ENCODE data around the gene TRIM9.
A peak's percentile ranks its signal among the peaks of the same experiment; 100 is the strongest.

Gene TRIM9

GRCh38 chr14:51071857-51072256 is 23.0 kb downstream of the TRIM9 start:
- ATAC-seq, result no peak

GRCh38 chr14:51070726-51071125 is 24.2 kb downstream of the TRIM9 start:
- ATAC-seq, result no peak

More at GRCh38 chr14:51071857-51072256, 23.0 kb downstream of the TRIM9 start:
- TF ChIP-seq ZFP30 (CRISPR knock-in tag; IDR thresholded peaks at IDR 0.05), result no peak
- TF ChIP-seq ISL1 (CRISPR knock-in tag; IDR thresholded peaks at IDR 0.05), result no peak
- no peak for TF ChIP-seq ZNF70 (CRISPR knock-in tag; IDR thresholded peaks at IDR 0.05)
- no peak for TF ChIP-seq TOX (CRISPR knock-in tag; IDR thresholded peaks at IDR 0.05; ENCODE audit: borderline replicate concordance)
- no peak for TF ChIP-seq GLIS3 (CRISPR knock-in tag; IDR thresholded peaks at IDR 0.05)
- no peak for TF ChIP-seq CSDC2 (CRISPR knock-in tag; IDR thresholded peaks at IDR 0.05)
- TF ChIP-seq ZC3H10 (CRISPR knock-in tag; IDR thresholded peaks at IDR 0.05), result no peak
- no peak for TF ChIP-seq ESRRG (CRISPR knock-in tag; IDR thresholded peaks at IDR 0.05)
- TF ChIP-seq CREB5 (CRISPR knock-in tag; IDR thresholded peaks at IDR 0.05; ENCODE audit: low read depth), result no peak
- TF ChIP-seq ZNF565 (CRISPR knock-in tag; conservative IDR thresholded peaks at IDR 0.05; ENCODE audit: low read depth), result no peak
- no peak for TF ChIP-seq POU6F1 (CRISPR knock-in tag; IDR thresholded peaks at IDR 0.05; ENCODE audit: borderline replicate concordance, low read depth)
- no peak for TF ChIP-seq PPARA (CRISPR knock-in tag; IDR thresholded peaks at IDR 0.05; ENCODE audit: borderline replicate concordance)
- TF ChIP-seq ARNTL (CRISPR knock-in tag; IDR thresholded peaks at IDR 0.05; ENCODE audit: borderline replicate concordance, low read depth), result no peak
- TF ChIP-seq TCF4 (CRISPR knock-in tag; IDR thresholded peaks at IDR 0.05; ENCODE audit: borderline replicate concordance), result no peak
- TF ChIP-seq OSR1 (CRISPR knock-in tag; IDR thresholded peaks at IDR 0.05), result no peak
- no peak for TF ChIP-seq CSRNP3 (CRISPR knock-in tag; IDR thresholded peaks at IDR 0.05)
- TF ChIP-seq PATZ1 (CRISPR knock-in tag; IDR thresholded peaks at IDR 0.05; ENCODE audit: borderline replicate concordance), result no peak
- no peak for TF ChIP-seq ZFP3 (CRISPR knock-in tag; IDR thresholded peaks at IDR 0.05)

GRCh38 chr14:51069055-51069454 is 25.9 kb downstream of the TRIM9 start:
- TF ChIP-seq ARNTL (CRISPR knock-in tag; IDR thresholded peaks at IDR 0.05; ENCODE audit: borderline replicate concordance, low read depth) (no peak), TCF4 (CRISPR knock-in tag; IDR thresholded peaks at IDR 0.05; ENCODE audit: borderline replicate concordance) (no peak), ZNF565 (CRISPR knock-in tag; conservative IDR thresholded peaks at IDR 0.05; ENCODE audit: low read depth) (no peak), RARB (CRISPR knock-in tag; IDR thresholded peaks at IDR 0.05) (no peak), PPARA (CRISPR knock-in tag; IDR thresholded peaks at IDR 0.05; ENCODE audit: borderline replicate concordance) (no peak), OSR1 (CRISPR knock-in tag; IDR thresholded peaks at IDR 0.05) (no peak), ESRRG (CRISPR knock-in tag; IDR thresholded peaks at IDR 0.05) (no peak), ZFP30 (CRISPR knock-in tag; IDR thresholded peaks at IDR 0.05) (no peak), TOX (CRISPR knock-in tag; IDR thresholded peaks at IDR 0.05; ENCODE audit: borderline replicate concordance) (no peak), ZFP3 (CRISPR knock-in tag; IDR thresholded peaks at IDR 0.05) (no peak), ZC3H10 (CRISPR knock-in tag; IDR thresholded peaks at IDR 0.05) (no peak), ISL1 (CRISPR knock-in tag; IDR thresholded peaks at IDR 0.05) (no peak), GLIS3 (CRISPR knock-in tag; IDR thresholded peaks at IDR 0.05) (no peak), POU6F1 (CRISPR knock-in tag; IDR thresholded peaks at IDR 0.05; ENCODE audit: borderline replicate concordance, low read depth) (no peak)
- peak; percentile 92 for ATAC-seq

More at GRCh38 chr14:51070726-51071125, 24.2 kb downstream of the TRIM9 start:
- TF ChIP-seq ISL1 (CRISPR knock-in tag; IDR thresholded peaks at IDR 0.05) (no peak), ZFP3 (CRISPR knock-in tag; IDR thresholded peaks at IDR 0.05) (no peak)

- no peak for ATAC-seq
- TF ChIP-seq OSR1 (CRISPR knock-in tag; IDR thresholded peaks at IDR 0.05) (no peak), SNAI2 (CRISPR knock-in tag; IDR thresholded peaks at IDR 0.05) (no peak), CREB5 (CRISPR knock-in tag; IDR thresholded peaks at IDR 0.05; ENCODE audit: low read depth) (no peak), ARNTL (CRISPR knock-in tag; IDR thresholded peaks at IDR 0.05; ENCODE audit: borderline replicate concordance, low read depth) (no peak), TCF4 (CRISPR knock-in tag; IDR thresholded peaks at IDR 0.05; ENCODE audit: borderline replicate concordance) (no peak), ESRRG (CRISPR knock-in tag; IDR thresholded peaks at IDR 0.05) (no peak), ZFP30 (CRISPR knock-in tag; IDR thresholded peaks at IDR 0.05) (no peak), PATZ1 (CRISPR knock-in tag; IDR thresholded peaks at IDR 0.05; ENCODE audit: borderline replicate concordance) (no peak), ZNF70 (CRISPR knock-in tag; IDR thresholded peaks at IDR 0.05) (no peak)
These were observed 26.6 kb downstream of the TRIM9 start for GRCh38 chr14:51068268-51068667.
